H1 (cell line): ENCODE measurements around the gene ZNF622. TPM values are rescaled to one million over a fixed set of nuclear protein-coding genes. Genes with fewer than 3 reads are reported as not detected.

Experiments used
- BACH1 ChIP-seq: IDR thresholded peaks from 2 replicates; pipeline ENCODE4 v1.6.1; 2012; ENCODE audit warnings: low read length, improper control_type of control experiment
- BCL11A ChIP-seq, 2 experiments: IDR thresholded peaks; one replicate each; pipeline ENCODE4 v1.6.1; 2011; ENCODE audit warnings: low read depth in 2 of 2, low read length in 2 of 2, mild to moderate bottlenecking in 2 of 2
- KDM1A ChIP-seq: fragments of 200-600, 300-600 bp; sonication (generic); IDR thresholded peaks from 2 replicates; pipeline ENCODE4 v1.7.1; 2016; ENCODE audit warnings: mild to moderate bottlenecking, low read length, borderline replicate concordance
- RFX5 ChIP-seq: IDR thresholded peaks from 2 replicates; pipeline ENCODE4 v1.6.1; 2011; ENCODE audit warnings: low read depth, low read length, improper control_type of control experiment, borderline replicate concordance
- SIX5 ChIP-seq: IDR thresholded peaks from 2 replicates; pipeline ENCODE4 v1.6.1; 2011; ENCODE audit warnings: mild to moderate bottlenecking, low read depth, low read length
- polyA plus RNA-seq, 7 experiments: library from polyadenylated mRNA; depleted of rRNA in 3 of 7; stranded (reverse) in 5 of 7; unstranded in 2 of 7; fragments of >200 nt in 5 of 7; fragments of 200-250 nt in 2 of 7; gene quantifications; 1 replicate in 5 of 7; 2 replicates in 1 of 7; 4 replicates in 1 of 7; pipeline versions ENCODE4 v1.2.1 to v1.2.3, GENCODE V29; 2011 to 2013; ENCODE audit warnings: missing spikeins in 2 of 7, mixed read lengths in 2 of 7
- total RNA-seq: library from RNA; stranded (reverse); fragmentation: NEBNext Ultra II Directional; extraction: Animal tissue kit (Norgen Biotek cat#: 25700); gene quantifications from 2 replicates; pipeline ENCODE4 v1.2.1, GENCODE V29; 2021

Gene ZNF622
- total and polyA plus RNA-seq, 2 of the 8 experiments (the other 6 are each of a cell fraction or from before 2014, with no cell fraction given): 8.8 to 30.8 TPM

DNA sequence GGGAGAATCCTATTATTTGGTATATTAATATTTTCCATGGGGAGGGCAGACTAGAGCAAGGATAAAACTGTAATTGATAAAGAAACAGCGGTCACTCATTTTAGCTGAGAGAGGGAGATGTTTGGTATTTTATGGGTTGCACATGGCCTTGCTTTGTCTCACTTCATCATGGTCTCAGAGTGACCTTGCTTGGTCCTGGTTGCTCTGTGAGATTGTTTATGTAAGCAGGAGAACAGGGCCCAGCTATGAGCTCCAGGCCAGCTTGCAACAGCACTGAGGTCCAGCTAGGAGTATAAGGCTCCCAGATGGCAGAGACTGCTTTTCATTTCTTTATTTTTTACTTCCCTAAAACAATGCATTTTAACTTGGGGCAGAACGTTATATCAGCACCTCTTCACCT lies 50.7 kb downstream of the ZNF622 start (continued):
- no peak for TF ChIP-seq BCL11A (IDR thresholded peaks at IDR 0.05; ENCODE audit: low read depth in 2 of 2, low read length in 2 of 2)
- TF ChIP-seq BACH1: no peak
- TF ChIP-seq SIX5: no peak
- TF ChIP-seq RFX5: no peak
- no peak for TF ChIP-seq KDM1A
